Spleen (tissue), 11 donors: ENCODE results near the gene LIN37. TPM values are rescaled to one million over a fixed set of nuclear protein-coding genes. Genes with fewer than 3 reads are reported as not detected.
"Not testable (repeated sequence)": the region's sequence is repeated elsewhere in the genome, so short reads cannot be mapped to it uniquely, and the experiment has no call there.

ENCODE experiments used
- DNase-seq: peaks from one replicate; pipeline ENCODE4 v3.0.0-alpha.2; 2020
- H3K27ac ChIP-seq, 8 donors: fragments of 200-600 bp; sonication (generic) in 7 of 8; 1 replicate in 4 of 8; 2 replicates in 4 of 8; pipeline versions ENCODE4 v1.5.0 to v1.8.0; 2016 to 2021; ENCODE audit warnings: inconsistent platforms in 4 of 8, mild to moderate bottlenecking in 4 of 8, moderate library complexity in 1 of 8
- H3K27me3 ChIP-seq, 7 donors: fragments of 200-600 bp; sonication (generic) in 6 of 7; replicated peaks in 1 of 7; 1 replicate in 4 of 7; 2 replicates in 3 of 7; pipeline versions ENCODE4 v1.5.0 to v1.8.0; 2016 to 2021; ENCODE audit warnings: inconsistent platforms in 3 of 7, mild to moderate bottlenecking in 1 of 7
- H3K36me3 ChIP-seq, 6 donors: fragments of 200-600 bp; sonication (generic) in 5 of 6; 1 replicate in 4 of 6; 2 replicates in 2 of 6; pipeline versions ENCODE4 v1.5.0 to v1.8.0; 2016 to 2021; ENCODE audit warnings: inconsistent platforms in 2 of 6
- H3K4me1 ChIP-seq, 6 donors: fragments of 200-600 bp; sonication (generic) in 5 of 6; 1 replicate in 3 of 6; 2 replicates in 3 of 6; pipeline versions ENCODE4 v1.5.0 to v1.8.0; 2016 to 2021; ENCODE audit warnings: inconsistent platforms in 3 of 6
- H3K4me3 ChIP-seq, 8 donors: fragments of 200-600 bp; sonication (generic) in 7 of 8; 1 replicate in 4 of 8; 2 replicates in 4 of 8; pipeline versions ENCODE4 v1.5.0 to v1.8.0; 2016 to 2021; ENCODE audit warnings: inconsistent platforms in 4 of 8, mild to moderate bottlenecking in 4 of 8, moderate library complexity in 2 of 8
- H3K9me3 ChIP-seq, 8 donors: fragments of 200-600 bp; sonication (generic) in 7 of 8; 1 replicate in 4 of 8; 2 replicates in 4 of 8; pipeline versions ENCODE4 v1.5.0 to v1.8.0; 2016 to 2021; ENCODE audit warnings: inconsistent platforms in 4 of 8
- POLR2A ChIP-seq, 3 donors: fragments of 450-650 bp; IDR thresholded peaks; one replicate each; pipeline ENCODE4 v1.5.1; 2017; ENCODE audit warnings: antibody characterized with exemption in 3 of 3, mild to moderate bottlenecking in 1 of 3
- POLR2AphosphoS5 ChIP-seq, 3 donors: sonication (generic); formaldehyde crosslinking; IDR thresholded peaks; one replicate each; pipeline ENCODE4 v1.5.1; 2017; ENCODE audit warnings: antibody characterized with exemption in 3 of 3
- WGBS, 5 donors: extraction: QIAGEN DNeasy Blood & Tissue Kit in 3 of 5; methylation state at CpG; one replicate each; pipeline versions ENCODE4 v1.1.5 to v1.1.7; 2013 to 2018; 5-methylcytosine and 5-hydroxymethylcytosine counted together
- intact Hi-C: fragments of 100-400 bp; cut with DNase I; formaldehyde crosslinking; loops from one replicate; pipeline ENCODE4 v1.15.0; 2023; ENCODE audit warnings: low total_unique reads
- polyA plus RNA-seq, 3 donors: library from polyadenylated mRNA; stranded (reverse); fragments of 200-250 nt; gene quantifications; one replicate each; pipeline ENCODE4 v1.2.1, GENCODE V29; 2013
- total RNA-seq, 7 donors: library from RNA; depleted of rRNA in 3 of 7; stranded (reverse); fragments of >200 nt in 3 of 7; fragmentation: NEBNext Ultra II Directional in 4 of 7; extraction: Animal tissue kit (Norgen Biotek cat#: 25700) in 4 of 7; gene quantifications; one replicate each; pipeline versions ENCODE4 v1.1.0 to v1.2.1, GENCODE V29; 2016 to 2021
- TF ChIP-seq, protein P1 (sequence below), 11 experiments: fragments of 200-600 bp in 7 of 11; fragments of 450-650 bp in 4 of 11; sonication (generic) in 4 of 11; IDR thresholded peaks in 8 of 11; conservative IDR thresholded peaks in 3 of 11; 1 replicate in 7 of 11; 2 replicates in 4 of 11; pipeline versions ENCODE4 v1.4.0 to v1.8.0; 2016 to 2021; ENCODE audit warnings: antibody characterized with exemption in 11 of 11, inconsistent platforms in 4 of 11, mild to moderate bottlenecking in 1 of 11
- donor health status: healthy with polysubstance abuse.
- donor health status: DM: no; HTN: no; CAD: no; lungs with moderate emphysema.
- donor health status: DM: no; HTN: no; CAD: no.
- donor health status: Bipolar disorder and iron deficiency.
- donor health status: healthy.
- donor health status: DM: no; HTN: no; CAD: no.
- donor health status: DM: yes; HTN: yes; CAD: no.

The LIN37 gene
- total and polyA plus RNA-seq, 10 donors, result 7.0 to 28.5 (median 14.2) TPM

DNA sequence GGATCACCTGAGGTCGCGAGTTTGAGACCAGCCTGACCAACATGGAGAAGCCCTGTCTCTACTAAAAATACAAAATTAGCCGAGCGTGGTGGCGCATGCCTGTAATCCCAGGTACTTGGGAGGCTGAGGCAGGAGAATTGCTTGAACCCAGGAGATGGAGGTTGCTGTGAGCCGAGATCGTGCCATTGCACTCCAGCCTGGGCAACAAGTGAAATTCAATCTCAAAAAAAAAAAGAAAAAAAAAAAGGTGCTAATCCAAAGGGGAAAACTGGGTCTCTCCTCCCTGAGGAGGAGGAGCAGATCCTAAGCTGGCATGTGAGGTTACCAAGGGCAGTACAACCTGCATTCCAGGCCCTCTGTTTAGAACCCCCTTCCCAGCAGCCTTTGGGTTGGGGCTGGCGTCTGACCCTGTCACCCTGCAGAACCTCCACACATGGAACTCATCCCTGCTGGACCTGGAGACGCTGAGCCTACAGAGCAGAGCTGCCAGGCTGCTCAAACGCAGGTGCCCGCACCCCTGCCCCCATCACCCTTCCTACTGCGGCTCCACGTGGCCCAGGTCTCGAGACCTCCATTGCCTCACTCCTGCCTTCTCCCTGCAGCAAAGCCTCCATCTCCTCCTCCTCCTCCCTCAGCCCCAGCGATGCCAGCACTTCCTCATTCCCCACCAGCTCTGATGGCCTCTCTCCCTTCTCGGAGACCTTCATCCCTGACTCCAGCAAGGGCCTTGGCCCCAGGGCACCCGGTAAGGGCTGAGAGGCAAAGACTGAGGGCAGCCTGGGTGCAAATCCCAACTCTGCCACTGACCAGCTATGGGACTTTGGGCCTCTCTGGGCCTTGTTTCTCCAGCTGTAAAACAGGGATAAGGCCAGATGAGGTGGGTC is 16.3 kb downstream of the LIN37 start:
- 87 to 95% (median 92%) methylated on average over 17 of the region's 17 CpGs for WGBS, 5 donors
- H3K36me3 ChIP-seq, result peaks cover 0 to 93% (median 28%) of the 10 kb centered on the region in 6 donors
- no peak for DNase-seq

DNA sequence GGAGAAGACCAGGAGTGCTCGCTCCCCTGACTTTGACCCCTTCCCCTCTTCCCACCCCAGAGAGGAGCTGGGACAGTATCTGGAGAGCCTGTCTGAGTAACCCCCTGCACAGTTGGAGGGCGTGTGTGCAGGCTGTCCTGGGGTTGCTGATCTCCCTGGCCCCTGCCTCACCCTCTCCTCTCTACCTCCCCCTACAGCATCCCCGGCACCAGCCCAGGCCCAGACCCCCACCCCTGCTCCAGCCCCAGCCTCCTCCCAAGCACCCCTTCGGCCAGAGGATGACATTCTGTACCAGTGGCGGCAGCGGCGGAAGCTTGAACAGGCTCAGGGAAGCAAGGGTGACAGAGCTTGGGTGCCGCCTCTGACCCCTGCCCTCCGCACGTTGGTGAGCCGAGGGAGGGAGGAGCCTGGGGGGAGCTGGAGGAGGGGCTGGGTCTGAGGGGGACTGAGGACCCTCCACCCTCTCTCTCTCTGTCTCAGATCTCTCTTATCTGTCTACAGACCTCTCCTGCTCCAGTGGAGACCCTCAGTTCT is 18.3 kb downstream of the LIN37 start:
- no peak for DNase-seq
- H3K9me3 ChIP-seq, result no peaks in the 10 kb centered on the region
- H3K4me1 ChIP-seq, result peaks cover 0 to 19% (median 4%) of the 10 kb centered on the region in 6 donors
- peak overlapping the region in 1 of 8 donors; percentile 53 for H3K27ac ChIP-seq
- H3K36me3 ChIP-seq, result peaks cover 0 to 75% (median 28%) of the 10 kb centered on the region in 6 donors
- 78 to 95% (median 92%) methylated on average over 7 to 11 of the region's 11 CpGs for WGBS, 5 donors
- intact Hi-C loops, result no loop called here
- TF ChIP-seq POLR2AphosphoS5 (IDR thresholded peaks at IDR 0.05) (peak in 1 of 3 donors; percentile 33), POLR2A (IDR thresholded peaks at IDR 0.05) (no peak)
- TF ChIP-seq, protein P1, sequence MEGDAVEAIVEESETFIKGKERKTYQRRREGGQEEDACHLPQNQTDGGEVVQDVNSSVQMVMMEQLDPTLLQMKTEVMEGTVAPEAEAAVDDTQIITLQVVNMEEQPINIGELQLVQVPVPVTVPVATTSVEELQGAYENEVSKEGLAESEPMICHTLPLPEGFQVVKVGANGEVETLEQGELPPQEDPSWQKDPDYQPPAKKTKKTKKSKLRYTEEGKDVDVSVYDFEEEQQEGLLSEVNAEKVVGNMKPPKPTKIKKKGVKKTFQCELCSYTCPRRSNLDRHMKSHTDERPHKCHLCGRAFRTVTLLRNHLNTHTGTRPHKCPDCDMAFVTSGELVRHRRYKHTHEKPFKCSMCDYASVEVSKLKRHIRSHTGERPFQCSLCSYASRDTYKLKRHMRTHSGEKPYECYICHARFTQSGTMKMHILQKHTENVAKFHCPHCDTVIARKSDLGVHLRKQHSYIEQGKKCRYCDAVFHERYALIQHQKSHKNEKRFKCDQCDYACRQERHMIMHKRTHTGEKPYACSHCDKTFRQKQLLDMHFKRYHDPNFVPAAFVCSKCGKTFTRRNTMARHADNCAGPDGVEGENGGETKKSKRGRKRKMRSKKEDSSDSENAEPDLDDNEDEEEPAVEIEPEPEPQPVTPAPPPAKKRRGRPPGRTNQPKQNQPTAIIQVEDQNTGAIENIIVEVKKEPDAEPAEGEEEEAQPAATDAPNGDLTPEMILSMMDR (IDR thresholded peaks at IDR 0.05 in 8 of 11, conservative IDR thresholded peaks at IDR 0.05 in 3 of 11), result no peak
- no peak overlapping the region for H3K4me3 ChIP-seq
- H3K27me3 ChIP-seq, result no peaks in the 10 kb centered on the region

More for the DNA sequence above, 16.3 kb downstream of the LIN37 start:
- Histone ChIP-seq H3K4me1 (peaks cover 0 to 27% (median 6%) of the 10 kb centered on the region in 6 donors), H3K27ac (no peak overlapping the region), H3K4me3 (no peak overlapping the region), H3K9me3 (no peaks in the 10 kb centered on the region), H3K27me3 (no peaks in the 10 kb centered on the region)
- intact Hi-C loops, result no loop called here
- no peak for TF ChIP-seq POLR2AphosphoS5 (IDR thresholded peaks at IDR 0.05)
- no peak for TF ChIP-seq POLR2A (IDR thresholded peaks at IDR 0.05)
- TF ChIP-seq, protein P1 (IDR thresholded peaks at IDR 0.05 in 8 of 11, conservative IDR thresholded peaks at IDR 0.05 in 3 of 11), result no peak

DNA sequence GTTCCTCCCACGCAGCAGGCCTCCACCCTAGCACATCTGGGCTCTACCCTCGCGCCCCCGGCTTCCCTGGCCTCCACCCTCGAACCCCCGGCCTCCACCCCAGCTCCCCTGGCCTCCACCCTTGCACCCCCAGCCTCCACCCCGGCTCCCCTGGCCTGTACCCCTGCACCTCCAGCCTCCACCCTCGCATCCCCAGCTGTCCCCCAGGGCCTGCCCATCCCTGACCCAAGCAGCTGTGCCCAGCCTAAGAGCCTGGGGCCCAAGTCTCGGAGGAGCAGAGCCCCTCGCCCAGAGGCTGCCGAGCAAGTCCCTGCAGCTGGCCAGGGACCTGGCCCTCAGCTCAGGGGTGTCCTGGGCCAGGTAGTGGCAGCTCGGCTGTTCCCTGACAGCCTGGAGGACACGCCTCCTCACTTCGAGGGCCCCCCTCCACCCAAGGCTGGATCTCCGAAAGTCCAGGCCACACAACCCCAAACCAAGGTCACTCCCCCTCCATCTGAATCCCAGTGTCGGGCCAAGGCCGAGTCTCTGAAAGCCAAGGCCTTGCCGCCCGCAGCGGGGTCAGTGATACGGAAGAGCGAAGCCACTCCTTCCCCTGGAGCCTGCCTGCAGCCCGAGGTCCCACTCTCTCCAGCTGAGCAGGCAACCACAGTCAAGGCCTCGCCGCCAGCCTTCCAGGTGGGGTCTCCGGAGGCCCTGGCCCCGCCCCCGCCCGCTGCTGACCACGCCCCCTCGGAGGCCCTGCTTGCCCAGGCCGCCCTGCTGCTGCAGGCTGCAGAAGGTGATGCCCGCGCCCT is 19.1 kb downstream of the LIN37 start:
- intact Hi-C loops, result no loop called here

DNA sequence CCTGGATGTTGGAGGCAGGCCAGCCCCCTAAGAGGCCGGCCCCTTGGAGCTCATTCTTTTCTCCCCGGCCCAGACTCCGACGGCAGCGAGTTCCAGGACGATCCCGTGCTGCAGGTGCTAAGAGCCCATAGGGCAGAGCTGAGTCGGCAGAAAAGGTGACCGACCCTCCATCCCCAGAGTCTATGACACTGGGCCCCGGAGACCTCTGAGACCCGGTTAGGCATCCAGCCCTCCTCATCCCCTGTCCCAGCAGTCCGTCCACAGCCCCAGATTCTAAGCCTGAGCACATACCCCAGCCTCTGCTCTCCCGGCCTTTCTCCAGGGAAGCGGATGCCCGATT is 19.7 kb downstream of the LIN37 start:
- no peaks in the 10 kb centered on the region for H3K27me3 ChIP-seq
- 78 to 89% (median 83%) methylated on average over 10 to 15 of the region's 15 CpGs for WGBS, 5 donors
- no peaks in the 10 kb centered on the region for H3K9me3 ChIP-seq
- H3K4me3 ChIP-seq, result no peak overlapping the region
- peaks cover 0 to 61% (median 23%) of the 10 kb centered on the region in 6 donors for H3K36me3 ChIP-seq
- TF ChIP-seq POLR2AphosphoS5 (IDR thresholded peaks at IDR 0.05) (peak in 1 of 3 donors; percentile 9), POLR2A (IDR thresholded peaks at IDR 0.05) (no peak)
- TF ChIP-seq, protein P1 (IDR thresholded peaks at IDR 0.05 in 8 of 11, conservative IDR thresholded peaks at IDR 0.05 in 3 of 11), result no peak
- DNase-seq, result no peak
- peaks cover 0 to 19% (median 4%) of the 10 kb centered on the region in 6 donors for H3K4me1 ChIP-seq
- H3K27ac ChIP-seq, result peak overlapping the region in 3 of 8 donors; percentile 11 to 54 (median 53)
- intact Hi-C loops, result no loop called here

More for the DNA sequence above, 19.1 kb downstream of the LIN37 start:
- peaks cover 0 to 67% (median 23%) of the 10 kb centered on the region in 6 donors for H3K36me3 ChIP-seq
- TF ChIP-seq POLR2A (IDR thresholded peaks at IDR 0.05) (no peak), POLR2AphosphoS5 (IDR thresholded peaks at IDR 0.05) (peak in 2 of 3 donors; percentile 60 to 61)
- 68 to 79% (median 69%) methylated on average over 21 to 34 of the region's 34 CpGs for WGBS, 5 donors
- no peak for DNase-seq
- H3K27me3 ChIP-seq, result no peaks in the 10 kb centered on the region
- H3K4me3 ChIP-seq, result no peak overlapping the region
- H3K9me3 ChIP-seq, result no peaks in the 10 kb centered on the region
- H3K4me1 ChIP-seq, result peaks cover 0 to 19% (median 4%) of the 10 kb centered on the region in 6 donors
- H3K27ac ChIP-seq, result peak overlapping the region in 5 of 8 donors; percentile 23 to 54 (median 49)

DNA sequence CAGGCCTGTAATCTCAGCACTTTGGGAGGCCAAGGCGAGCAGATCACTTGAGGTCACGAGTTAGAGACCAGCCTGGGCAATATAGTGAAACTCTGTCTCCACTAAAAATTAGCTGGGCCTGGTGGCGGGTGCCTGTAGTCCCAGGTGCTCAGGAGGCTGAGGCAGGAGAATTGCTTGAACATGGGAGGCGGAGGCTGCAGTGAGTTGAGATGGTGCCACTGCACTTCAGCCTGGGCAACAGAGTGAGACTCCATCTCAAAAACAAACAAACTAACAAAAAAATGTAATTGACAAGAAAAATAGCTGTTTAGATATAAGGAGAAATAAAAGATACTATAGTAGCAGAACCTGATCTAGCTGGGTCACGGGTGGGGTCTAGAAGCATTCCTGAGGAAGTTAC is 24.0 kb downstream of the LIN37 start:
- H3K27ac ChIP-seq, H3K9me3 ChIP-seq, H3K27me3 ChIP-seq, H3K4me3 ChIP-seq, intact Hi-C loops, DNase-seq: not testable (repeated sequence)
- H3K4me1 ChIP-seq, result peaks cover 4 to 37% (median 22%) of the 10 kb centered on the region in 6 donors
- peaks cover 0 to 18% (median 3%) of the 10 kb centered on the region in 6 donors for H3K36me3 ChIP-seq
- 92 to 96% (median 94%) methylated on average over 5 of the region's 5 CpGs for WGBS, 5 donors
